GM04504 (cell line): ENCODE data around the gene DSPP.
"Not testable (repeated sequence)": the region's sequence is repeated elsewhere in the genome, so short reads cannot be mapped to it uniquely, and the experiment has no call there.

Source experiments
- DNase-seq: peaks from one replicate; pipeline ENCODE4 v3.0.0-alpha.2; 2012; ENCODE audit warnings: low read depth

DSPP gene

DNA sequence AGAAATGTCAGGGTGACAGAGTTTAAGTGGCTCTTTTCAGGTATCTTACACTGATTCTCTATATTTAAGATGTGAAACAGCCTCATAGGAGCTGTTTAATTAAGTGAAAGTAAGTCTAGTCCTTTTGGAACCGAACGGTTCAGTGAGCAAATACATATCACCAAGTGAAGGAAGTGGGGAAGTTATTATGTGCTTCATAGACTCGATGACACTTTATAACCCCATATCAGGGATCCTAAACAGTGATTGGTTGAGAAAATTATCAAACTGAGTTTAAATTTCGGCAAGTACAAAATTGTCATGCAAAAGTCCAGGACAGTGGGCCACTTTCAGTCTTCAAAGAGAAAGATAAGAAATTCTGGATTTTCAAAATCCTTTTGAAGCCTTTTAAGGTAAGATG is at the start of gene DSPP:
Gene DSPP, plus strand, starts transcription at position 301 of the 400 bp plus-strand sequence. CDS start 2,380 bp downstream, outside the sequence.
- DNase-seq: no peak

GRCh38 chr4:87559090-87559837 is 49.1 kb upstream of the DSPP start:
- no peak for DNase-seq

GRCh38 chr4:87560802-87561201 is 47.5 kb upstream of the DSPP start:
- DNase-seq: no peak

- DNase-seq: no peak
These were observed 42.6 kb upstream of the DSPP start for GRCh38 chr4:87565746-87566145.

DNA sequence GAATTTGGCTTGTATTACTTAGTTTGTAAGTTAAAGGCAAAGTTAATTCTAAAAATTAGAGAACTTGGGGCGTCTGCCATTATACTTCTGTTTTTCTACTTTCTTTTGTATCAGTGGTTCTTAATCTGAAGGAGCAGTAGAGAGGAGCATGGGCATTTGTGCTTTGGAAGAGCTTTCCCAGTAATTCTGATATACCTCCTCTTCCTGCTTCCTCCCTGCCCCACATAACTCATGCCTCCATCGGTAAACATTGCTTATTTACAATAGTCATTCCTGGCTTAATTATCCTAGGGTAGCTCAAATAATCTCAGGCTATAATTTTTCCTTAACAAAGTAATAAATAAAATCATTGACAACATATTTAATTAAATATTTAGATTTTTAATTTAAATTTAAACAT is 42.1 kb upstream of the DSPP start:
- DNase-seq: no peak

GRCh38 chr4:87567191-87567590 is 41.1 kb upstream of the DSPP start:
- DNase-seq: no peak

GRCh38 chr4:87570290-87570805 is 38.0 kb upstream of the DSPP start:
- no peak for DNase-seq

DNA sequence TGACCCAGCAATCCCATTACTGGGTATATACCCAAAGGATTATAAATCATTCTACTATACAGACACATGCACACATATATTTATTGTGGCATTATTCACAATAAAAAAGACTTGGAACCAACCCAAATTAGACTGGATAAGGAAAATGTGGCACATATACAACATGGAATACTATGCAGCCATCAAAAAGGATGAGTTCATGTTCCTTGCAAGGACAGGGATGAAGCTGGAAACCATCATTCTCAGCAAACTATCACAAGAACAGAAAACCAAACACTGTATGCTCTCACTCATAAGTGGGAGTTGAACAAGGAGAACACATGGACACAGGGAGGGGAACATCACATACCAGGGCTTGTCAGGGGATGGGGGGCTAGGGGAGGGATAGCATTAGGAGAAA is 34.0 kb upstream of the DSPP start:
- DNase-seq: not testable (repeated sequence)

DNA sequence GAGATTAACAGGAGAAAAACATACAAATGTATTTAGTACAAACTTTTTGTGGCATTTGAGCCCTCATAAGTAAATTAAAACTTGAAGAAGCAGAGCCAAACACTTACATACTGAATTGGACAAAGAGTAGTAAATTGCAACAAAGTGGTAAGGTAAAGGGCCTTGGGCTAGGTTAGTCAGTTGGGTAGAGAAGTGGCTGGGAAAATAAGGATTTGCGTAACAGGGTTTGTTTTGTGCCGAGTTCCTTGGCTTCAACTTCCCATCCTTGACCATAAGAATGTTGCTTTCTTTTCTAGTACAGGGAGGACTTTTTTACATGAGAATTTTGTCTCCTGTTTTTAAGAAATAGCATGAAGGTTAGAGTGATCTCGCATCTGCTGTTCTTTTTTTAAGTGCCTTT is 33.3 kb upstream of the DSPP start:
- no peak for DNase-seq

- DNase-seq: no peak
These were observed 32.9 kb upstream of the DSPP start for GRCh38 chr4:87575408-87575807.

GRCh38 chr4:87575983-87576382 is 32.3 kb upstream of the DSPP start:
- no peak for DNase-seq

DNA sequence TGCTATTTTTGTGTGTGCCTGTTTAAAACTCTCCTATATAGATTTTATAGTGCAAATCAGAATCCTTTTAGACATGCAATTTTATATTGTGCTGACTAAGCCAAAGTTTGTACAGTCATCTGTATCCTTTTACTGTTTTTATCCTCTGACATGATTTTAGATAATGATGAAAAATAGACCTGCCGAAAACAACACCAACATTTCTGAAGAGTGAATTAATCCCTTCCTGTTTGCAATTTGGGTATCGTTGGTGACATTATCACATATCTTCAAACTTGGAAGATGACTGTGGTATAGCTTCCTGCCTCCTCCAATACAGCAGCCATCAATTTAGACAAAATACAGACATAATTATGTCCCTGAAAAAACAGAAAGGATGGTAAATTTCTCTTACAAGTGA is 28.9 kb upstream of the DSPP start:
- DNase-seq: no peak

GRCh38 chr4:87580057-87580456 is 28.3 kb upstream of the DSPP start:
- DNase-seq: no peak

- DNase-seq: no peak
These were observed 24.0 kb upstream of the DSPP start for GRCh38 chr4:87584222-87584908.

DNA sequence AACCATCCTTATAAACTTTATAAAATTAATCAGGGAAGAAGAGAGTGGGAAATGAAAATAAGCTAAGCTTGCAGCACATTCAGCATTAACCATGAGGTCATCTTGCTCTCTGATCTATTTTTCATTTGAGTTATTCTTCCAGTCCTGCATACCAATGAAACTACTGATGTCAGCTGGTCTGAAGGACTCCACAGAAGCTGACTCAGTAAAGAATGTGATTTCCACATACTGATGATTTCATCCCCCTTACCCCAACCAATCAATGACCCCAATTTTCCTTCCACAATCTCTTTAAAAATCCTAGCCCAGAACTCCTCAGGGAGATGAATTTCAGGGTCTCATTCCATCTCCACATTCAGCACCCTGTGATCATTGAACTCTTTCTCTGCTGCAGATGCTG is 18.8 kb upstream of the DSPP start:
- peak; percentile 80 for DNase-seq

DNA sequence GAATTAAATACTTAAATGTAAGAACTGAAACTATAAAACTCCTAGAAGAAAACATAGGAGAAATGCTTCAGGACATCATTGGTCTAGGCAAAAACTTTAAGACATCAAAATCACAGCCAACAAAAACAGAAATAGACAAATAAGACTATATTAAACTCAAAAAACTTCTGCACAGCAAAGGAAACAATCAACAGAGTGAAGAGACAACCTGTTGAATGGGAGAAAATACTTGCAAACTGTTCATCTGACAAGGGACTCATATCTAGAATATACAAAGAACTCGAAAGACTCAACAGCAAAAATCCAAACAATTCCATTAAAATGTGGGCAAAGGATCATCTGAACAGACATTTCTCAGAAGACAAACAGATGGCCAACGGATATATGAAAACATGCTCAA is 16.2 kb upstream of the DSPP start:
- DNase-seq: no peak

DNA sequence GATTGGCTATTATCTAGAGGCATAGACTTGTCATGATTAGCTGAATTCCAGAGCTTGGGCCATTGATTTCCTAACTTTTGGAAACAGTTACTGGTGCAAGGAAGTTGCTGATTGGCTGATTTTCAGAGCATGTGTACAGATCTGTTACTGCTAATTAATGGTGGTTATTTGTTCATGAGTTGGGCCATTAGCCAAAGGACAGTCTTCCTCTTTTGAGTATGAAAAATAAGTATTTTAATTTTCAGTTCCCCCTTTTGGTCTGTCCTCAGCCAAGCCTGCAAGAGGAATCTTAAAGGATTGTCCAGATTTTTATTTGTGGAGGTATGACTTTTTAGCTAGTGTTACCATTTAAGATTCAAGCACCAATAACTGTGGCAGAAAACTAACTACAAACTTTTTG is 7.0 kb upstream of the DSPP start:
- no peak for DNase-seq

GRCh38 chr4:87614292-87614890 is 6.1 kb downstream of the DSPP start:
- DNase-seq: no peak

GRCh38 chr4:87616268-87616667 is 7.9 kb downstream of the DSPP start:
- no peak for DNase-seq

GRCh38 chr4:87620086-87620485 is 11.8 kb downstream of the DSPP start:
- DNase-seq: no peak

- no peak for DNase-seq
These were observed 12.2 kb downstream of the DSPP start for GRCh38 chr4:87620491-87620890.

- DNase-seq: no peak
These were observed 14.0 kb downstream of the DSPP start for GRCh38 chr4:87622303-87622702.

GRCh38 chr4:87624698-87625097 is 16.4 kb downstream of the DSPP start:
- DNase-seq: no peak
